ENCODE results near the gene CTLA4. TPM values are rescaled to one million over a fixed set of nuclear protein-coding genes. Genes with fewer than 3 reads are reported as not detected.

Gene CTLA4
- total and polyA plus RNA-seq, 2 of the 4 experiments (the other 2 are of a cell fraction): not detected

DNA sequence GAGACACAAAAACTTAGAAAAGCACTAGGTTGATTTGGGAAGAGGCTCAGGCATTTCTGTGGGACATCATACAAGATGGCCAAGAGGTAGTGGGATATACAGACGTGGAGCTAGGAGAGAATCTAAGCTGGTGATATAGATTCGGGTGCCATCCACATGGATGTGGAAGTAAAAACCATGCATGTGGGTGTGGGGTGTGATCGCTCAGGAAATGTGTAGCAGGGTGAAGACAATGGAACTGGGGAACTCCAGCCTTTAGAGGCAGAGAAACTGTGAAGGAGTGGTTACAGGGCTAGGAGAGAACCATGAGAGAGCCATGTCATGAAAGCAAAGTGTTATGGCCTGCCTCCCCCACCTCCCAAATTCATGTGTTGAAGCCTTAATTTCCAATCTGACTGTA lies 43.0 kb upstream of the CTLA4 start:
- Histone ChIP-seq H2AK5ac (ENCODE audit: low read depth, low read length) (no peak overlapping the region), H2BK20ac (ENCODE audit: low read depth, low read length) (no peak overlapping the region), H3K4me1 (ENCODE audit: control insufficient read depth, insufficient read depth, low read length) (no peaks in the 10 kb centered on the region), H3K4ac (ENCODE audit: low read depth, low read length) (no peak overlapping the region), H2BK5ac (ENCODE audit: low read depth, low read length, poor library complexity, severe bottlenecking) (no peak overlapping the region), H2AK9ac (replicated peaks; ENCODE audit: low read depth, low read length, poor library complexity) (no peak overlapping the region), H2AFZ (replicated peaks; ENCODE audit: low read length, poor library complexity) (no peak overlapping the region), H3K4me3 (ENCODE audit: insufficient read depth, low read depth, low read length) (no peak overlapping the region), H2BK120ac (ENCODE audit: low read depth, low read length) (no peak overlapping the region), H3K79me1 (ENCODE audit: low read depth in 1 of 2, low read length in 2 of 2) (no peaks in the 10 kb centered on the region), H3K27me3 (ENCODE audit: control insufficient read depth, insufficient read depth, low read length) (peaks cover 24% of the 10 kb centered on the region), H3K27ac (ENCODE audit: insufficient read depth, low read length) (no peak overlapping the region), H2BK15ac (ENCODE audit: low read depth, low read length) (no peak overlapping the region), H3K4me2 (ENCODE audit: low read depth, low read length) (no peak overlapping the region), H3K14ac (replicated peaks; ENCODE audit: low read depth, low read length) (no peak overlapping the region), H3K18ac (ENCODE audit: low read depth, low read length) (no peak overlapping the region), H4K8ac (ENCODE audit: low read depth in 2 of 2, low read length in 2 of 2) (no peak overlapping the region), H3K23ac (ENCODE audit: low read depth, low read length) (no peak overlapping the region), H3K56ac (ENCODE audit: extremely low read depth, insufficient read depth, low read length) (no peak overlapping the region), H4K91ac (ENCODE audit: insufficient read depth, low read depth, low read length) (no peak overlapping the region), H3K9me1 (ENCODE audit: insufficient read depth, low read length) (no peaks in the 10 kb centered on the region), H3K9me3 (ENCODE audit: control insufficient read depth, insufficient read depth, low read length) (no peaks in the 10 kb centered on the region), H4K5ac (ENCODE audit: low read depth, low read length) (no peak overlapping the region), H3K9ac (ENCODE audit: low read depth, low read length) (no peak overlapping the region), H4K20me1 (ENCODE audit: insufficient read depth, low read length) (no peaks in the 10 kb centered on the region), H3K36me3 (ENCODE audit: control insufficient read depth, insufficient read depth, low read length) (no peaks in the 10 kb centered on the region)
- in situ Hi-C loops (cut with MboI; ENCODE audit: low sequenced_read_pairs) (loop anchor here (25.0 kb wide), 1 partner anchor 587 kb away; the partner anchor contains the start of gene CYP20A1), dilution Hi-C loops (cut with HindIII; ENCODE audit: low sequenced_read_pairs, unreplicated experiment) (loop anchor here (25.0 kb wide), 1 partner anchor 312 kb away; no protein-coding TSS in a partner anchor), intact Hi-C loops (cut with micrococcal nuclease) (no loop called here)
- no TSS peak for BruUV-seq (replicated peaks)
- 58% methylated on average over 2 of the region's 3 CpGs; no CpG with 5 or more reads in 1 of the 2 experiments for WGBS, 2 experiments (ENCODE audit: extremely low coverage in 2 of 2, insufficient read length in 1 of 2)
- TF ChIP-seq BHLHE40 (IDR thresholded peaks at IDR 0.05; ENCODE audit: low read depth, low read length) (no peak), RAD21 (IDR thresholded peaks at IDR 0.05; ENCODE audit: low read length) (no peak)
- no peak for ATAC-seq (ENCODE audit: low read depth)
- ChIA-PET POLR2A (ENCODE audit: unreplicated experiment) (no interaction called here), CTCF (no interaction called here)
- DNase-seq: no peak
